AML-193 (cell line): ENCODE results near the gene MCTS1.
"Not testable (repeated sequence)": the region's sequence is repeated elsewhere in the genome, so short reads cannot be mapped to it uniquely, and the experiment has no call there.

Experiments used
- DNase-seq, 2 experiments: peaks; one replicate each; lab custom pipeline; 2025; lab: John Stamatoyannopoulos, UW

Gene MCTS1

DNA sequence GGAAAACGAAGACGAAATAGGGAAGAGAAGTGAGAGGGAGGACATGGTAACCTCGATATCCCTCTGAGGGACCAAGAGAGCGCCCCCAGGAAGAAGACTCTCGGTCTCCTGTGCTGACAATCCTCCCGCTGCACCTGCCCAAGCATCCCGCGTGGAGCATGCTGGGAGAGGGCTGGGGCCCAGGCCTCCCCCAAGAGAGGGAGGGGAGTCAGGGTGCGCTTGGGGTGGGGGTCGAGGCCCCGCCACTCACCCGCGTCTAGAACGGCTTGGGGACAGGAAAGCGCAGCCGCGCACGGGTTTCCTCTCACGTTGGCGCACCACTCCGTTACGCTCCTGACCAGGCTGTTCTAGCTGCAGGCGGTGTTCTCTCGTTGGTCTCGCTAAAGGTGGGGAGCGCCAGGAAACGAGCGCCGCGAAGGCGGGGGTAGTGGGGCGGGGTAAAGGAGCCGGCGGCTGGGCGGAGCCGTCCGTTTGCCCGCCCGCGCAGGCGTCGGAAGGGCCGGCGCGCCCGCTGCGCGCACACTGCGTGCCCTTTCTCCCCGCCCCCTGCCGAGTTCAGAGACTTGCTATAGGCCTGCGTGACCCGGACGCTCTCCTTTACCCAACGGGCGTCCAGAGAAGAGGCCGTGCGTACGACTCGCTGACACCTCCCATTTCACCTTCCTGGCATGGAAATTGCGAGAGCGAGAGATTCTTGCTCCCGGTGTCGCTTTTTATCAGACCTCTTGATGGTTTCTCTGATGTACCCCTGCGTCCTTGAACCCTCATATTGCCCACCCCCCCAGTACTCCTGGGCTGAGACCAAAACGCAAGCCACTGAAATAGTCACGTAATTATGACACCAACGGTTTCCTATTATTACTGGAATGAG lies 26.0 kb downstream of the MCTS1 start, which contains the start of gene C1GALT1C1:
Gene C1GALT1C1, minus strand, starts transcription at position 388 of the 871 bp plus-strand sequence. CDS start 2,888 bp downstream, outside the sequence.
- peak; percentile 88 to 92 for DNase-seq

- DNase-seq: no peak
These were observed 34.7 kb downstream of the MCTS1 start for GRCh38 chrX:120638619-120639018.

DNA sequence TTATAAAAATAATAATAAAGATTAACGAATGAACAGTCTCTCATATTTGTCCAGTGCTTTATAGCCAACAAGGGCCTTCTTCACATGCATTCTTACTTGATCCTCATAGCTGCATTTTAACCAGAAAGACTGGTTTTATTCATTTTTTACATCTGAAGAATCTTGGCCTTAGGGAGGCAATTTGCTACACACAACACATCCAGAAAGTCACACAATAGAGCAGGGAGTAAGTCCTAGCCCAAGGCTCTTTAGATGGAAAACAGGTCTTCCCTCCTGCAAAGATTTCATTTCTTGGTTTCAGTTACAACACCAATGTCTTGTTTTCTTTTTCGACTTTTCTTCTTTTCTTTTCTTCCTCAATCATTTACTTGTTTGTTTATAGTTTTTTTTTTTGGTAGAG lies 39.0 kb downstream of the MCTS1 start:
- no peak for DNase-seq

DNA sequence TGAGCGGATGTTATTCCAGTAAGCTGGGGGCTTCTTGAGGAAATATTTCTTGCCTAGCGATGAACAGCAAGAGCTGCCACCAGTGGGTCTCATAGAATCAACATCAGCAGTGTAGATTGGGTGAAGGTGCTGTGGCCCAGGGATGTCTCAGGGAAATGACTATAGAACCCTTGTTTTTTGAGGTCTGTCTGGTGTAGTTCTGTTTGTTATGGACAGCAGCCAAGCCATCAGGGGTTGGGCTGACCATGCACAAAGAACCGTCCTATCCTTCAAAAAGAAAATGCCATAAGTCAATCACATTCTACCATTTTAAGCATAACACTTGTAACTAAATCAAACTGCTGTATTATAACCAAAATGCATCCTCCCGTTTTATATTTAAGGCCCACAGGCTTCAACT lies 43.2 kb downstream of the MCTS1 start:
- no peak for DNase-seq

- DNase-seq: not testable (repeated sequence)
These were observed 48.4 kb downstream of the MCTS1 start for GRCh38 chrX:120652256-120652655.

DNA sequence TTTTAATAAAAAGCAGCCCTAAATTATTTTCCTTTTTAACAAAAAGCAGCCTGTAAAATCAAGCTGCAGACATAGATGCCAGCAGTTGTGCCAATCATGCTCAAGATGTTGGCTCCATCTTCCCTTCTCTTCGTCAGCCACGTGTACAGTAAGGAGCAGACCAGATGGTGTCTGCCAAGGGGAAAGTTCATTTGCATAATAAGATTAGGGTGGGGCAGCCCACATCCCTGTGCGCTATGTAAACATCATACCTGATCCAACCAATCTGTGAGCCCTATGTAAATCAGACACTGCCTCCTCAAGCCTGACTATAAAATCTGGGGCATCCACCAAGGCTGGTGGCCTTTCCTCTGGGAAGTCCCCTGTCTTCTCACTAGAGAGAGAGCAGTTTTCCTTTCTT lies 49.1 kb downstream of the MCTS1 start:
- DNase-seq: no peak

GRCh38 chrX:120660637-120661036 lies 56.7 kb downstream of the MCTS1 start:
- no peak for DNase-seq
